Lower leg skin (tissue), 4 donors: ENCODE results near the gene SOWAHD. TPM values are rescaled to one million over a fixed set of nuclear protein-coding genes. Genes with fewer than 3 reads are reported as not detected.

ENCODE experiments used
- DNase-seq, 2 donors: peaks; one replicate each; pipeline ENCODE4 v3.0.0-alpha.2; 2019; ENCODE audit warnings: low spot score in 2 of 2
- H3K4me3 ChIP-seq: fragments of 200-600 bp; sonication (generic); 2 replicates; pipeline ENCODE4 v1.5.1; 2017; ENCODE audit warnings: mild to moderate bottlenecking, low read depth; ENCODE audit not compliant: poor library complexity, severe bottlenecking
- CTCF ChIP-seq, 3 donors: fragments of 450-650 bp; IDR thresholded peaks; one replicate each; pipeline ENCODE4 v1.5.1; 2016; ENCODE audit warnings: antibody characterized with exemption in 3 of 3, mild to moderate bottlenecking in 3 of 3, moderate library complexity in 2 of 3
- POLR2A ChIP-seq, 2 donors: fragments of 450-650 bp; IDR thresholded peaks; one replicate each; pipeline ENCODE4 v1.6.1; 2016 to 2017; ENCODE audit warnings: antibody characterized with exemption in 2 of 2, mild to moderate bottlenecking in 1 of 2, moderate library complexity in 1 of 2
- WGBS, 2 donors: methylation state at CpG; one replicate each; pipeline ENCODE4 v1.1.5; 2018; 5-methylcytosine and 5-hydroxymethylcytosine counted together
- intact Hi-C: fragments of 100-400 bp; cut with DNase I; formaldehyde crosslinking; loops from one replicate; pipeline ENCODE4 v1.15.0; 2023; ENCODE audit warnings: low total_unique reads
- total RNA-seq, 4 donors: library from RNA; depleted of rRNA; stranded (reverse); fragments of >200 nt; gene quantifications; one replicate each; pipeline ENCODE4 v1.1.0, GENCODE V29; 2016

Gene SOWAHD
- total RNA-seq, 4 donors from 2014 or later, result 0.20 to 1.3 (median 0.56) TPM

- TF ChIP-seq POLR2A (IDR thresholded peaks at IDR 0.05), result no peak
- no peak for TF ChIP-seq CTCF (IDR thresholded peaks at IDR 0.05)
- WGBS, 2 donors, result 57 to 60% methylated on average over 8 of the region's 8 CpGs
- no peak overlapping the region for H3K4me3 ChIP-seq
- intact Hi-C loops, result no loop called here
- DNase-seq, result no peak
Observed at GRCh38 chrX:119753639-119754257, 4.6 kb upstream of the SOWAHD start.

GRCh38 chrX:119755981-119756533 is 2.3 kb upstream of the SOWAHD start:
- H3K4me3 ChIP-seq, result no peak overlapping the region
- intact Hi-C loops, result no loop called here
- TF ChIP-seq POLR2A (IDR thresholded peaks at IDR 0.05) (no peak), CTCF (IDR thresholded peaks at IDR 0.05) (no peak)
- WGBS, 2 donors, result 75 to 77% methylated on average over 7 of the region's 7 CpGs
- DNase-seq, result no peak

- no peak overlapping the region for H3K4me3 ChIP-seq
- TF ChIP-seq CTCF (IDR thresholded peaks at IDR 0.05) (no peak), POLR2A (IDR thresholded peaks at IDR 0.05) (no peak)
- WGBS, 2 donors, result 68 to 73% methylated on average over 9 to 10 of the region's 10 CpGs
- intact Hi-C loops, result no loop called here
- DNase-seq, result no peak
Observed at GRCh38 chrX:119756926-119757635, 1.3 kb upstream of the SOWAHD start.

- no peak overlapping the region for H3K4me3 ChIP-seq
- TF ChIP-seq POLR2A (IDR thresholded peaks at IDR 0.05), result no peak
- no peak for TF ChIP-seq CTCF (IDR thresholded peaks at IDR 0.05)
- no peak for DNase-seq
- intact Hi-C loops, result no loop called here
- WGBS, 2 donors, result 52 to 62% methylated on average over 8 to 12 of the region's 12 CpGs
Observed at GRCh38 chrX:119757646-119757978, 776 bp upstream of the SOWAHD start.

GRCh38 chrX:119758731-119759247 is 401 bp downstream of the SOWAHD start:
- intact Hi-C loops, result no loop called here
- TF ChIP-seq POLR2A (IDR thresholded peaks at IDR 0.05) (no peak), CTCF (IDR thresholded peaks at IDR 0.05) (no peak)
- H3K4me3 ChIP-seq, result peak overlapping the region; percentile 21
- WGBS, 2 donors, result 40% methylated on average over 30 of the region's 54 CpGs; no CpG with 5 or more reads in 1 of the 2 donors
- DNase-seq, result no peak
